ENCODE data around the gene TMSB4X.

- TF ChIP-seq EZH2 (IDR thresholded peaks at IDR 0.05; ENCODE audit: insufficient read depth, poor library complexity, severe bottlenecking) (no peak), EZH2phosphoT487 (IDR thresholded peaks at IDR 0.05; ENCODE audit: insufficient read depth, low read depth) (no peak)
These were observed 10.4 kb downstream of the TMSB4X start for GRCh38 chrX:12985331-12985730.
